Stimulated activated CD4-positive, alpha-beta T cell treated with anti-CD3 and anti-CD28 coated beads, Interleukin-4, amount 100 ng/mL, for 48 hours (primary cell): ENCODE measurements around the gene IFNAR2.
"Not testable (repeated sequence)": the region's sequence is repeated elsewhere in the genome, so short reads cannot be mapped to it uniquely, and the experiment has no call there.

Experiments used
- DNase-seq, 2 donors: peaks; one replicate each; pipeline ENCODE4 v3.0.0-alpha.2; 2020; ENCODE audit warnings: low read depth in 2 of 2

The IFNAR2 gene

DNA sequence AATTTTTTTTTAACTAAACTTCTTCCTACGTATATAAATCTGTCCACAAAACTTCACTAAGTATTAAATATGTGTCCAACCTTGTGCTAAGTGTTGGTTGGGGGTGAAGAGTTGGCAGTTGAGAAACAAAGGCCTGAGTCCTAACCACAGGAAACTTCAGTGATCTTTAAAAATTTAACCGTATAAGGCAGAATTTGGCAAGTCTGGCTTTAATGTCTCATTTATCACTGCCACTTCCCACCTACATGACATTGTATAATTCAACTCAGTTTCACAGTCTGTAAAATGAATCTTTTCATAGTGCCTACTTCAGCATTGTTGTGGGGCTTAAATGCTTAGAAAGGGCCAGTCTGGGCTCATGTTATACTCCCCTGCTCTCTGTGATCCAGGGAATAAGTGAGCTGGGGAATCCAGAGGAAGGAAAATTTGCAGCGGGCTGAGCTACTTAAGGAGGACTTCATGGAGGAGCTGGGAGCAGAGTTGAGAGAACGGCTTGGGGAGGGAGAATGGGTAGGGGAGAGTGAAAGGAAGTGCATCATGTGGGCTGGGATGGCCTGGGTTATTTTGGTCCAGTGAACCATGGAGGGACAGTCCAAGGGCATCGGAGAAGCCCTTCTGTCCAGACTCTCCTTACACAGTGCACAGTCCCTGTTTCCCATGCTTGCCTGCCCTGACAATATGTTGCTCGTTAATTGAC, 14.5 kb downstream of the IFNAR2 start:
- no peak for DNase-seq

DNA sequence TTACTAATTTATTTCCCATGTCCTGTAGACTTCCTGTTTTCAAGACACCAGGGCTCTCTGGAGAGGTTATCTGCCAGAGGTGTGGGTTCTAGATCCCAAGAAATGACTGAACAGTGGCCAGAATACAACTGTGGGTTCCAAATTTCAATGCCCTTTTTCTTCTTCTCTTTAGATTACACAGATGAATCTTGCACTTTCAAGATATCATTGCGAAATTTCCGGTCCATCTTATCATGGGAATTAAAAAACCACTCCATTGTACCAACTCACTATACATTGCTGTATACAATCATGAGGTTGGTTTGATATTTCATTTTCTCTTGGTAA, 15.0 kb downstream of the IFNAR2 start:
- DNase-seq, result no peak

- DNase-seq, result no peak
These were observed 15.7 kb downstream of the IFNAR2 start for GRCh38 chr21:33245289-33245918.

DNA sequence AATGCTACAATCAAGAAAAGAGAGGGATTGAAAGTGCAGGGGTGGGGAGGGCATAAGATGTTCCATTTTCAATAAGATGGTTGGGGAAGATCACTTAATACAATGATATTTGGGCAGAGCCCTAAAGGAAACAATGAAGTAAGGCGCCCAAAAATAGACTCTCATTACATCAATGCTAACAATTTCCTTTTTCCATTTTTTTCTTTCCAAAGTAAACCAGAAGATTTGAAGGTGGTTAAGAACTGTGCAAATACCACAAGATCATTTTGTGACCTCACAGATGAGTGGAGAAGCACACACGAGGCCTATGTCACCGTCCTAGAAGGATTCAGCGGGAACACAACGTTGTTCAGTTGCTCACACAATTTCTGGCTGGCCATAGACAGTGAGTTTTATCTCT, 16.8 kb downstream of the IFNAR2 start:
- DNase-seq, result no peak

GRCh38 chr21:33246963-33247362, 17.2 kb downstream of the IFNAR2 start:
- no peak for DNase-seq

DNA sequence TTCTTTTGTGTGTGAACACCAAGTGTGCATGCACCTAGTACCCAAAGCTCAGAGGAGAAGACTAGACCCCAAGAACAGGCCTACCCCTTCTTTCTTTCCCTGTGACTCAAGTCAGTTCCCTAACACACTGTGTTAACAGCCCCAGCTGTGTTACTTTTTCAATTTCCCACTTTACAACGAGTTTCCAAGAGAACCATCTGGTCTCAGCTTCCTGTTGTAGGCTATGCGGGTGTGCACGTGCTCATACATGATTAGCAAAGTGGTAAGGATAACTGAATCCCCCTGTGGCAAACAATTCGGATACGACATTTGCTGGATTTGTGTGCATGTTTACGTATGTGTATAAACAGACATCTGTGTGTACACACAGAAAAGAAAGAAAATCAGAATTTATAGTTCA, 17.9 kb downstream of the IFNAR2 start:
- DNase-seq, result no peak

- no peak for DNase-seq
These were observed 19.7 kb downstream of the IFNAR2 start for GRCh38 chr21:33249331-33250002.

- no peak for DNase-seq
These were observed 21.4 kb downstream of the IFNAR2 start for GRCh38 chr21:33251119-33251518.

DNA sequence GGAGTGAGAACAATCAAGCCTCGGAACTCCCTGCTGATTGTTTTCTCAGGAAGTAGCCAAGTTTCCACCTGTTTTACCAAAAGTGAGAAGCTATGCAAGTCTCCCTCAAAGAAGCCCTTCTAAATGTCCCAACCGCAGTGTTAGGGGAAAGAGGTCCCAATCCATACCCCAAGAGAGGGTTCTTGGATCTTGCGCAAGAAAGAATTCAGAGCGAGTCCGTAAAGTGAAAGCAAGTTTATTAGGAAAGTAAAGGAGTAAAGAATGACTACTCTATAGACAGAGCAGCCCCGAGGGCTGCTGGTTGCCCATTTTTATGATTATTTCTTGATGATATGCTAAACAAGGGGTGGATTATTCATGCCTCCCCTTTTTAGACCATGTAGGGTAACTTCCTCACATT, 23.6 kb downstream of the IFNAR2 start:
- DNase-seq, result not testable (repeated sequence)

DNA sequence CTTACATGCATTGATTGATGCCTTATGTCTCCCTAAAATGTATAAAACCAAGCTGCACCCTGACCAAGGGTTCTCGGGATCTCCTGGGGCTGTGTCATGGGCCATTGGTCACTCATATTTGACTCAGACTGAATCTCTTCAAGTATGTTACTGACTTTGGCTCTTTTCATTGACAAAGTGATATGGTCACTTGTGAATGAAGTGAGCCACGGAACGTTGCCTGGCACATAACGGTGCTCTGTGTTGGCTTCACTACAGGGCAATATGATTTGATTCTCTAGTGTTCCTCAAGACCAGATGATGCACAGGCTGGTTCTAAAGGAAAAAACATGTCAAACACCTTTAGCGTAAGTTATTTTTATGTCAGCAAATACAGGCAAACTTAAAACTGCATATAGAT, 25.0 kb downstream of the IFNAR2 start:
- DNase-seq, result no peak

DNA sequence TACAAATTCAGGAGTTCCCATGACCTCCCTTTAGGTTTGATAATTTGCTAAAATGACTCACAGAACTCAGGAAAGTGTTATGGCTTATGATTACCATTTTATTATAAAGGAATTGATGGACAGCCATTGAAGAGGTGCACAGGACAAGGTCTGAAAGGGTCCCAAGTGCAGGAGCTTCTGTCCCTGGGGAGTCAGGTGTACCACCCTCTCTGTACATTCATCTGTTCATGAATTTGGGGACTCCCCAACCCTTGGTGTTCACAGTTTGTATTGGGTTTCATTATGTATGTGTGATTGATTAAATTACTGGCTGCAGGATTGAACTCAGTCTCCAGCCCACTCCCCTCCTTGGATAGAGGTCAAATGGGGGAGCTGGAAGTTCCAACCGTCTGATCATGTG, 25.7 kb downstream of the IFNAR2 start:
- DNase-seq, result no peak

GRCh38 chr21:33256019-33256418, 26.3 kb downstream of the IFNAR2 start:
- no peak for DNase-seq

DNA sequence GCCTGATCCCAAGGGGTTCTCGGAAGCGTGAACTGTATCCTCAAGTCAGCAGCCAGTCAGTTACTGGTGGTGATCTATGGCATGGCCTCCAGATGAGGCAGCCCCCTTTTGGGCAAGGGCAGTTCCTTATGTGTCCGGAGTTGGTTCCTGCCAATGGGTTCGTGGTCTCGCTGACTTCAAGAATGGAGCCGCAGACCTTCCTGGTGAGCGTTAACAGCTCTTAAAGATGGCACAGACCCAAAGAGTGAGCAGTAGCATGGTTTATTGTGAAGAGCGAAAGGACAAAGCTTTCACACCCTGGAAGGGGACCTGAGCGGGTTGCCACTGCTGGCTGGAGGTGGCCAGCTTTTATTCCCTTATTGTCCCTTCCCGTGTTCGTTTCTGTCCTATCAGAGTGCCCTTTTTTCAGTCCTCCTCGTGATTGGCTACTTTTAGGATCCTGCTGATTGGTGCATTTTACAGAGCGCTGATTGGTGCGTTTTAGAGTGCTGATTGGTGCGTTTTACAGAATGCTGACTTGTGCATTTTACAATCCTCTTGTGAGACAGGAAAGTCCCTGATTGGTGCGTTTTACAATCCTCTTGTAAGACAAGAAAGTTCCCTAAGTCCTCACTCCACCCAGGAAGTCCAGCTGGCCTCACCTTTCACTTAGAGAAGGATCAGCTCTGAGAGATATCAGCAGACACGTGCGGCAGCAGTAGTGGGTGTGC, 27.5 kb downstream of the IFNAR2 start:
- DNase-seq, result no peak

- DNase-seq, result no peak
These were observed 28.7 kb downstream of the IFNAR2 start for GRCh38 chr21:33258475-33258874.

- no peak for DNase-seq
These were observed 29.7 kb downstream of the IFNAR2 start for GRCh38 chr21:33259428-33259827.

GRCh38 chr21:33259995-33260394, 30.3 kb downstream of the IFNAR2 start:
- no peak for DNase-seq

GRCh38 chr21:33261635-33262034, 31.9 kb downstream of the IFNAR2 start:
- DNase-seq, result no peak

DNA sequence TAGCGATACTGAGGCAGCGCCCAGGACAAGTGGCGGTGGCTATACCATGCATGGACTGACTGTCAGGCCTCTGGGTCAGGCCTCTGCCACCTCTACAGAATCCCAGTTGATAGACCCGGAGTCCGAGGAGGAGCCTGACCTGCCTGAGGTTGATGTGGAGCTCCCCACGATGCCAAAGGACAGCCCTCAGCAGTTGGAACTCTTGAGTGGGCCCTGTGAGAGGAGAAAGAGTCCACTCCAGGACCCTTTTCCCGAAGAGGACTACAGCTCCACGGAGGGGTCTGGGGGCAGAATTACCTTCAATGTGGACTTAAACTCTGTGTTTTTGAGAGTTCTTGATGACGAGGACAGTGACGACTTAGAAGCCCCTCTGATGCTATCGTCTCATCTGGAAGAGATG, 33.2 kb downstream of the IFNAR2 start:
- no peak for DNase-seq

GRCh38 chr21:33264561-33264960, 34.8 kb downstream of the IFNAR2 start:
- DNase-seq, result no peak

GRCh38 chr21:33265664-33266049, 35.9 kb downstream of the IFNAR2 start:
- no peak for DNase-seq

DNA sequence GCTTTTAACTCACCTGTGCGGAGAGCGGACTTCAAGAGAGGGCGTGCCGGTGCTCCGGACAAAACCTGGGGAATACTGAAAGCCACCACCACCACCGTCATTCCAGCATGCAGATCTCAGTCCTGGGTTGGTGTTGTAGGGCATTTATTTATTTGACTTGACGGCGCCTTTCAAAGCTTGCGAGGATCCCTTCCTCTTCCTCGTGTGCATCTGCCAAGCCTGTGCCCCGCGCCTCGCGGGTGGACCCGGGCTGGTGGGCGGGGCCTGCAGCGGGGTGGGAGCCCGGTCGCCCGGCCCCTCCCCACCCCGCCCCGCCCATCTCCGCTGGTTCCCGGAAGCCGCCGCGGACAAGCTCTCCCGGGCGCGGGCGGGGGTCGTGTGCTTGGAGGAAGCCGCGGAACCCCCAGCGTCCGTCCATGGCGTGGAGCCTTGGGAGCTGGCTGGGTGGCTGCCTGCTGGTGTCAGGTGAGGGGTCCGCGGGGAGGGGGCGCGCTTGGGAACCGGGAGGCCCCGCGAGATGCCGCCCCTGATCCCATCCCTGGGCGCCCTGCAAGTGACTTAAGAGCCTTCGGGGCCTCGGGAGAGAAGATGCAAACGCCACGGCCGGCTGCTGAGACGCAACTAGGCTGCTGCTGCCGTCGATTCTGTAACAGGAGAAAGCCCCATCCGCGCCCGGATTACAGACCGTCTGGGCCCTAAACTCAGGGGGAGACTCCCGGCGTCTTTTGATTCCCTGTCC, 36.5 kb downstream of the IFNAR2 start, which contains the start of gene IL10RB:
TSS of gene IL10RB (plus strand) at position 318 of the 739 bp plus-strand sequence. CDS start at position 417, 99 bp downstream.
- DNase-seq, result peak; percentile 64 to 67

DNA sequence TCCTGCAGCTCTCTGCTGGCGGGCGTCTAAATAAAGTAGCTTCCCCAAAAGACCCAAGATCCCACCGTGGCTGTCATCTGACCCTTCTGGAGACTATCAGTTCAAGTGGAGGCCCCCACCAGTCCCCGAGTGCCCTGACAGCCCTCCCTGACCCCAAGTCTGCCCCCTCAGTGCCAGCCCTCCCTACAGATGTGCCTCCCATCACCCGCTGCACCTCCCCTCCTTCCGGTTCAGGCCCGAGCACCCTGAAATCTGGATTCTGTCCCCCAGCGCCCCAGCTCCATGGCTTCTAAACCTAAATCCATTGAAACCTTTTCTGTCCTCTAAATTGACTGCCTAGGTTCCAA, 37.0 kb downstream of the IFNAR2 start:
- peak in 1 of 2 donors; percentile 15 for DNase-seq
